SU-DHL-6 (cell line): ENCODE results near the gene KIF18B.

ENCODE experiments used
- H2AFZ ChIP-seq: fragments of 200-600 bp; sonication (generic); 2 replicates; pipeline ENCODE4 v1.6.1; 2014; ENCODE audit warnings: low read depth, mild to moderate bottlenecking, moderate library complexity, mixed read lengths, antibody characterized with exemption, low read length; ENCODE audit not compliant: severe bottlenecking
- H3F3A ChIP-seq: fragments of 200-600 bp; shearing (Covaris generic); 2 replicates; pipeline ENCODE4 v1.6.0; 2016; ENCODE audit warnings: antibody characterized with exemption, mild to moderate bottlenecking; ENCODE audit not compliant: insufficient read depth
- H3K27ac ChIP-seq: fragments of 200-600 bp; sonication (generic); 2 replicates; pipeline ENCODE4 v1.5.1; 2016; ENCODE audit warnings: low read depth, mild to moderate bottlenecking, low read length, moderate library complexity, mixed read lengths
- H3K27me3 ChIP-seq: fragments of 200-600 bp; sonication (generic), shearing (Covaris generic); 2 replicates; pipeline ENCODE4 v1.6.0; 2014; ENCODE audit warnings: mild to moderate bottlenecking, low read length
- H3K36me3 ChIP-seq: fragments of 200-600 bp; sonication (generic); 2 replicates; pipeline ENCODE4 v1.6.1; 2014; ENCODE audit warnings: mild to moderate bottlenecking, low read length, mixed read lengths
- H3K4me2 ChIP-seq: fragments of 300-600, 200-600 bp; shearing (Covaris generic), sonication (generic); 2 replicates; pipeline ENCODE4 v1.6.0; 2014; ENCODE audit warnings: low read length, low read depth, mild to moderate bottlenecking; ENCODE audit not compliant: poor library complexity, severe bottlenecking
- H3K4me3 ChIP-seq: fragments of 200-600 bp; sonication (generic); 2 replicates; pipeline ENCODE4 v1.5.1; 2014; ENCODE audit warnings: antibody characterized with exemption, low read length, mild to moderate bottlenecking, mixed read lengths; ENCODE audit not compliant: insufficient read depth, poor library complexity, severe bottlenecking
- H3K79me2 ChIP-seq: fragments of 200-600 bp; sonication (generic); 2 replicates; pipeline ENCODE4 v1.6.1; 2014; ENCODE audit warnings: mild to moderate bottlenecking, low read length, moderate library complexity; ENCODE audit not compliant: insufficient read depth
- H3K9ac ChIP-seq: fragments of 200-600 bp; sonication (generic); 2 replicates; pipeline ENCODE4 v1.7.0; 2014; ENCODE audit warnings: mild to moderate bottlenecking, low read length
- H3K9me2 ChIP-seq: fragments of 200-600 bp; sonication (generic); replicated peaks from 2 replicates; pipeline ENCODE4 v1.6.1; 2014; ENCODE audit warnings: low read length; ENCODE audit not compliant: insufficient read depth
- H3K9me3 ChIP-seq: fragments of 200-600 bp; sonication (generic); 2 replicates; pipeline ENCODE4 v1.6.1; 2014; ENCODE audit warnings: low read length, mixed read lengths; ENCODE audit not compliant: insufficient read depth
- H4K20me1 ChIP-seq: fragments of 200-600 bp; sonication (generic); 2 replicates; pipeline ENCODE4 v1.6.1; 2014; ENCODE audit warnings: low read depth, mild to moderate bottlenecking, antibody characterized with exemption, low read length, moderate library complexity, mixed read lengths
- CTCF ChIP-seq: fragments of 200-600 bp; sonication (generic); IDR thresholded peaks from one replicate; pipeline ENCODE4 v1.5.1; 2017; ENCODE audit warnings: antibody characterized with exemption, mild to moderate bottlenecking, low read length, moderate library complexity; ENCODE audit not compliant: insufficient read depth, poor library complexity, severe bottlenecking
- EZH2phosphoT487 ChIP-seq: fragments of 200-600 bp; sonication (generic), shearing (Covaris generic); conservative IDR thresholded peaks from 2 replicates; pipeline ENCODE4 v1.6.1; 2018; ENCODE audit warnings: mild to moderate bottlenecking, antibody characterized with exemption, low read length, moderate library complexity, mixed read lengths

KIF18B gene

GRCh38 chr17:44877121-44877520, 70.5 kb downstream of the KIF18B start:
- TF ChIP-seq EZH2phosphoT487 (no peak), CTCF (no peak)
- no peaks in the 10 kb centered on the region for H4K20me1 ChIP-seq
- H3K9ac ChIP-seq, result no peak overlapping the region
- H3F3A ChIP-seq, result peaks cover 8% of the 10 kb centered on the region; the same call in 1 of the 2 replicates
- H3K27me3 ChIP-seq, result no peaks in the 10 kb centered on the region
- H3K9me3 ChIP-seq, result no peaks in the 10 kb centered on the region
- no peak overlapping the region for H3K27ac ChIP-seq
- H3K9me2 ChIP-seq, result no peaks in the 10 kb centered on the region
- H2AFZ ChIP-seq, result no peak overlapping the region
- peaks cover 30% of the 10 kb centered on the region for H3K36me3 ChIP-seq
- peaks cover 3% of the 10 kb centered on the region; the same call in 1 of the 2 replicates for H3K79me2 ChIP-seq
- H3K4me3 ChIP-seq, result no peak overlapping the region
- H3K4me2 ChIP-seq, result no peak overlapping the region

- Histone ChIP-seq H3K36me3 (peaks cover 33% of the 10 kb centered on the region), H3K4me3 (no peak overlapping the region), H4K20me1 (no peaks in the 10 kb centered on the region), H3K27me3 (no peaks in the 10 kb centered on the region), H3K9me3 (no peaks in the 10 kb centered on the region), H3K79me2 (peaks cover 3% of the 10 kb centered on the region; the same call in 1 of the 2 replicates), H3F3A (peaks cover 2% of the 10 kb centered on the region; the same call in 1 of the 2 replicates), H3K4me2 (no peak overlapping the region), H3K27ac (no peak overlapping the region), H3K9me2 (no peaks in the 10 kb centered on the region), H3K9ac (no peak overlapping the region), H2AFZ (no peak overlapping the region)
- TF ChIP-seq EZH2phosphoT487 (no peak), CTCF (no peak)
Measured at GRCh38 chr17:44875761-44876160, 71.8 kb downstream of the KIF18B start.
